NCI-H2196 (cell line): Measurements from ENCODE around the gene EPHB1.

Experiments used
- DNase-seq: peaks from one replicate; lab custom pipeline; 2025; ENCODE audit not compliant: unreplicated experiment; lab: John Stamatoyannopoulos, UW

EPHB1 gene

DNA sequence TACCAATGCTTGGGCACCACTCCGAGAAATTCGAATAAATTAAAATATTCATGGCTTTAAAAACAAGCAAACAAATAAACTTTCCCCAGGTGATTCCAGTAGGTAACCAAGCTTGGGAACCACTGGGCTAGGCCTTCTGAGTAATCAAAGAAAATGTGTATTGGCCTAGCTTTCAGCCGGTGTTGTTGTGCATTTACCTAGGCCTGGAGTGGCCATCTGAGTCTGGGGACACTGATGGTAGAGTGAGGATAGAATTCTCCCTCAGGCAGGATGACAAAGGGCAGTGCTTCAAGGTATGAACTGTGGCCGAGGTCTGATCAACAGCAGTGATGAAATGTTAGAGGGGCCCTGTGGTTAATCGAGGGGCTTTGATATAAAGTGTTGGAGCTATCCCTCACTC is 440.5 kb downstream of the EPHB1 start:
- DNase-seq: no peak

DNA sequence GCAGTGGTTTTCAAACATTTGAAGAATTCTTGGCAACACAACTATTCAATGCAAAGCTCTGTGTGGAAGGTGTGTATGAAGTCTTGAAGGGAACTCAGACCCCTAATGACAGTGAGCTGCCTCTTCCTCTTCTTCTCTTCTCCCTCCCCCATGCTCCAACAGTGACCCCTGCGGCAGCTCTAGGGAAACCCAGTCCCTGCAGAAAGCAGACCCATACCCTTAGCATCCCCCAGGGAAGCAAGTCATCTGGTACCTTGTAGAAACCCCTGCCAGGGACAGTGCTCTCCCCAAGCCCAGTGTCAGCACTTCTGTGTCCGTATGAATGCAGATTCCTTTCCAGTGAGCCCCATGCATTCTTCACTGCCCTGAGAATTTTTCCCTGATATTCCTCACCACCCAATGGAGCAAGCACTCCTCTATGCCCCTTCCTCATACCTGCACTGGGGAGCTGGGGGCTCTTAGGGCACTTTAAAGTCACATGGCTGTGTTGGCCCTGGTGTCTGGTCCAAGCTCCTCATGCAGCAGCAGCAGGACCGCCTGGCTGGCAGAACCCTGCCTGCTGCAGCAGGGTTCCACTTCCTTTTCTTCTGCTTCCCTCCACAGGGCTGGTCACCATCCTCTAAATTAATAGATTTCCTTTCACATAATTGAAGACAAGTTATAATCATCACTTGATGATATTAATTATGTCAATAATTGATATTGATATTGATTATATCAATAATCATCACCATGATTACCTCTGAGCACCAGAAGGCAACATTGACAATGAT is 442.5 kb downstream of the EPHB1 start:
- DNase-seq: no peak

DNA sequence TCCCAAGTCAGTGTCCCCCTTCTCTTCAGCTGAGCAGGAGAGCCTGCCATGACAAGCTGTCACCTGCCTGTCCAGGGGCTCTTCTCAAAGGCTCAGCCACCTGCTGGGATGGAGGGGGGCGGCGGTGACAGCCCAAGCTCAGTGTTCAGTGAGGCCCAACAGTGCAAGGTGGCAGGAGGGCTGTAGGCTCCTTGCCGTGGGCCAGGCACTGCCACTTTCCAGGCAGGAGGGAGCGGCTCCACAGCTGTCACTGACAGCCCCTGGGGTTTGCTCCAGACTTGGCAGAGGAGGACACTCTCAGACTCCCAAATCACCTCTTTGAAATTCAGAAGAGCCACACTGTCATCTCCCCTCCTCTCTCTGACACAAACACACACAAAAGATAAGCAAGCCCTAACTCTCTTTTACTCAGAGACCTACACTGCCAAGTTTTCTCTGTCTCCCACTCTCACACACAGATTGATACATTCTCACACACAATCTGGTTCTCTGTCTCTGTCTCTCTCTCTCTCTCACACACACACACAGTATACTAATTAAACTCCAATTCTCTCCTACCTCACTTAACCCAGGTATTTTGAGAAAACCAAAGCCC is 443.3 kb downstream of the EPHB1 start:
- DNase-seq: no peak

DNA sequence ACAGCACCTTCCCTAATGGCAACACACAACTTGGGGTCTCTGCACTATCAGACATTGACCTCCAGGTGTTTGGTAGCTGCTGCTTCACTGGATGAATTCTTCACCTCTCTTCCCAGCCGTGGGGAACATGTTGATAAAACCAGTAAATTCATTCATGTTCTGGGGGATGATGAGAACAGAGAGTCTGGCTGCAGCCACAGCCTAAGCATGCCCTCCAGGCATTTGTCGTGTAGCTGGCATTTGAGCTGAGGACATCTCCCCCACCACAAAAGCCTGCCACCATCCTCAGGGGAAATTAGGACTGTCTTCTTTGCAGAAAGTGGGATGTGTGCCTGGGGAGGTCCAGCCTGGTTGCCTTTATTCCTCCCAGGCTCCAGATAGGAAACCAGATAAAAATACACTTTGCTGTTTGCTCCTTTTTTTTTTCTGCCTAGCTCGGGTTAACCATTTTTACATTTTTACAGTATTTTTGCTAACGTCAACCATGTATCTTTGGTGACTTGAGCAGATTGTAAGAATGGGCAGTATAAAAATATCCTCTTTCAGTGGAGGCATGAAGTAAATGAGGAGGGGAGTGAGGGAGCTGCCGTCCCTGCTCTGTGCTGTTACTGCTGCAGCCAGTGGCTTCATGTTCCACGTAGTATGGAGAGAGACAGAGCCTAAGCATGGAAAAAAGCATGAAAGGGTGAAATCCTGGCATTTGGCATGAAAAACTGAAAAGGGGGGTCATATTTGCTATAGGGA is 444.0 kb downstream of the EPHB1 start:
- no peak for DNase-seq

DNA sequence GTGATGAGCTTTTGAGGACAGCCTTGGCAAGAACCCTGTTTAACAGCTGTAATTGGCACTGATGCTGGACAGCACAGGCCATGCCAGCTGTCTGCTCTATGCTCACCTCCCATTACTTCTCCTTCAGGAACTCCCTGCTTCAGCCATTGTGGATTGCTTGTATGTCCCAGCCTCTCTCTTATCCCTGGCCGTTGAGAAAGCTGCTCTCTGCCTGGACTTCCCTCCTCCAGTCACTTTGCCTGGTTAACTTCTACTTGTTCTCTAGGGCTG is 444.5 kb downstream of the EPHB1 start:
- DNase-seq: peak; percentile 18

DNA sequence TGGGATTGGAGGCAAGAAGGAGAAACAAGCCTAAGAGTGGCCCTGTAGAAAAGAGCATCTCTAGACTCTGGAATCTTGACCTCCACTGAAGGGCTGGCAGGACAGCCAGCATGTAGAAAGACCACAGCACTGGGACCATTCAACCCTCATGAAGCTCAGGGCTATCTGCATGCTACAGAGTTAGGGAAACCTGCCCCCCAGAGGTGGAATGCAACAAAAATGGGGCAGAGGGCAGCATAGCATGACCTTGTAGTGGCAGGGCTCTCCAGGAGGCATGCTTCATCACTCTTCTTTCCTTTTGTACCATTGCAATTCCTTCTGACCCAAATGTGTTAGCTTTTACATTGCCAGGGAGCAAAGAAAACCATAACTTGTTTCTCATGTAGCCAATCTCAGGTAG is 445.4 kb downstream of the EPHB1 start:
- DNase-seq: no peak

DNA sequence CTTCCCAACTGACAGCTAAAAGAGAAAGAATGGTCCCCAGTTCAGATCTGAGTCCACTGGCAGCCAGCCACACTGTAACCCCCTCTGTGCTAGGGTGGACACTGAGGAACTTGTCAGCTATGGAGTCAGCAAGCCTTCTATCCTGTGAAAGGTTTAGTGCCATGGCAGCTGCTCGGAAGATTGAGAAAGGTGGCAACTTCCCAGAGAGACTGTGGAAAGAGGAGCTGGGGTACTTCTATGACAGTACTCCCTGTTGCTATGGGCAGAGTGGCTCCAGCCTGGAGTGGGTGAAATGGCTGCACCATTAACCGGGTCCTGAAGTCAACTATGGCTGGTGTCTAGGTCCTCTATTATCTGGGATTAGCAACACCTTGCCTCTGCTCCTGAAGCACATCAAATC is 447.2 kb downstream of the EPHB1 start:
- DNase-seq: no peak

DNA sequence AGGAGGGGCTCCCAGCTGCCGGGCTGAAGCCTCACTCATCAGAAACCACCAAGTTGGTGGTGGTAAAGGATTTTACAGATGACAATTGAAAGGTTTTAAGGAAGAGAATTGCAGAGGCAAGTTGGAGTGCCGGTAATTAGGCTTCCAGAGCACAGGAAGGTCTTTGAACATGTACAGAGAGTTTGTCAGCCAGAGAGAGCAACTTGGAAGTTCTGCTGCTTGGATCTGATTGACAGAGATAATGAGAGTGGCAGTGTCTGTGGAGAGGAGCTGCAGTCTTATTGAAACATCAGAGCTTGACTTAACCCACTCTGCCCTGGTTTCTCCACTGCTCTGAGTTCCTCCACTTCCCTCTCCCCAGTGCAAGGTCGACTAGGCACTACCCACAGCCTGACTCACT is 448.6 kb downstream of the EPHB1 start:
- no peak for DNase-seq

DNA sequence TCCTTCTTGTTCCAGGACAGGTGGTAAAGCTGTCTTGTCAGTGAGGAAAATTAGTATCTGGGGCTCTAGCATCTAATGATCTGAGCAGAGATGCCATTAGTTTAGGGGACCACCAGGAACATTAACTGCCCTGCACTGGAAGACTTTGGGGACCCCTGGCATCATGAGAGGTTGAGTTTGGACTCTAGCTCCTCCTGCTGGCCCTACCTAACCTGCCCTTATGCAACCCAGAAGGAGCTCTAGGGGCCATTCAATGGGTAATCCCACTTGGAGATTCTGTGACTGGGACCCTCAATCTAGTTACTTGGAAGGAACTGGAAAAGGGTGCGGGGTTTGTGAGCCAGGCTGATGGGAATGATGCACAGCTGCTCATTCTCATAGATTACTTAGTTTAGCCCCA is 451.0 kb downstream of the EPHB1 start:
- no peak for DNase-seq

DNA sequence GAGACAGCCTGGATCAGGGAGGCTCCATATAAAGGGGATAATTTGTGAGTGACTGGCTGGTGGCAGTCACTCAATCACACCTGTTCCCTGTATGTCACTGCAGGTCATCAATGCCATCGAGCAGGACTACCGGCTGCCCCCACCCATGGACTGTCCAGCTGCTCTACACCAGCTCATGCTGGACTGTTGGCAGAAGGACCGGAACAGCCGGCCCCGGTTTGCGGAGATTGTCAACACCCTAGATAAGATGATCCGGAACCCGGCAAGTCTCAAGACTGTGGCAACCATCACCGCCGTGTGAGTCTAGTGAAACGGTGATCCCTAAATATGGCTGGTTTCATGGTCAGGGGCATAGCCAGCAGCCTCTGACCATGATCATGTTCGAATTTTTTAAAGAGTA is 453.2 kb downstream of the EPHB1 start:
- DNase-seq: no peak

DNA sequence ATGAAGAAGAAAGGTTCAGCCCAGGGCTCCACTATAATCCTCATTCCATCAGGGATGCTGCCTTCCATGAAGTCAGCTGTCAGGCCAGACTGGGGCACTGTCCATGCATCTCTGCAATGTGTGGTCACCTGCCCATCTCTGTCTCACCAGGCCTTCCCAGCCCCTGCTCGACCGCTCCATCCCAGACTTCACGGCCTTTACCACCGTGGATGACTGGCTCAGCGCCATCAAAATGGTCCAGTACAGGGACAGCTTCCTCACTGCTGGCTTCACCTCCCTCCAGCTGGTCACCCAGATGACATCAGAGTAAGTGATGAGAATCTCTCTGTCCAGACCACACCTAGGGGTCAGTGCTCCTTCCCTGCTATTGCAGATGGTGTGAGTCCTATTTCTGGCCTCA is 454.1 kb downstream of the EPHB1 start:
- DNase-seq: no peak

DNA sequence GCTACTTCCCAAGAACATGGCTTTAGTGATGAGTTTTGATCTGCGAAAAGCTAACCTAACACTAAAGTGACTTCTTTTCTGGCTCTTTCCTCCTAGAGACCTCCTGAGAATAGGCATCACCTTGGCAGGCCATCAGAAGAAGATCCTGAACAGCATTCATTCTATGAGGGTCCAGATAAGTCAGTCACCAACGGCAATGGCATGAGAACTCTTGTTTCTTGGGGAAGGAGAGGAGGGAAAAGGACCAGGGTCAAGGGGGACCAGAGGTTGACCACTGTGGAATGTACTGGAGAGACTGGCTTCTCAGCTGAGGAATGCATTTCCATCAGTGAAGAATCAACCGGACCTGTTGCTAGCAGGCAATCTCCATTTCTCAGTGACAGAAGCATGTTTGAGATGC is 463.9 kb downstream of the EPHB1 start:
- no peak for DNase-seq

DNA sequence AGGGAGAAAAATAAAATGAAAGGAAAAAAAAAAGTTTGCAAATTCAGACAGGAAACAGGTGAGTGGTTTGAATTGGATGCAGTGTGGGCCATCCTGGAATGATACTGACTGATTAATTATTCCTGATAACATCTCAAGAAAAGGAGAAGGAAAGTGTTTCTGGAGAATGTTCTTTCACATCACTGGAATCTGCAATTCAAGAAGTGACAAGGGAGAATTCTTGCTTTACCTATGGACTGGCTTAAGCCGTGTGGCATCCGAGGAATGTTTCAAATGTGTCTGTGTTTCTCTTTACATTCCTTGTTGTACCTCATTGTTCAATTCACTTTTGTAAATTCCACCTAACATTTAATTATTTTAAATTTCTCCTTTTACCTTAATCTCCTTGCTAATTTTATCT is 465.0 kb downstream of the EPHB1 start:
- DNase-seq: no peak

DNA sequence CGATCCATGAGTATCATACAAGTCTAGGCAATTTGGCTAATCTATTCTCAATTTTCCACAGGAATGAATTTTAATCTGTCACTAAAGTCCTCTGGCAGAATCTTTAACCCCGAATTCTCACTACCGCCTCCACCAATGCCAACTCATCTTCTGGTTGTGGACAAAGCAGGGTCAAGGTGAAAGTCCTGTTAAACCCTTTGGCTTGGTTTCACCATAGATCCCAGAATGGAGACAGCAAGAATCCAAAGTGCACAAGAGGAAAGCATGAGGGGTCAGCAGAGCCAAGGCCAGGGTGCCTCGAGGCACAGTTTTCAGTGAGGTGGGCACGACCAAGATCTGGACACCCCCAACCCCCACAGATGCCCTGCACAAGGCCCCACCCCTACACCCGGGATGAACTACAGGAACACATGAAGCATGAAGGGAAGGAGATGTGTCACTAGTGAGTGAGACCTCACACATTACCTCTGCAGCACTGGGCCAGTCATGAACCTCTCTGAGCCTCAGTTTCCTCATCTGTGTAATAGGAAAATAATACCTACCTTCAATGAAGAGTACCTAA is 466.2 kb downstream of the EPHB1 start:
- no peak for DNase-seq

DNA sequence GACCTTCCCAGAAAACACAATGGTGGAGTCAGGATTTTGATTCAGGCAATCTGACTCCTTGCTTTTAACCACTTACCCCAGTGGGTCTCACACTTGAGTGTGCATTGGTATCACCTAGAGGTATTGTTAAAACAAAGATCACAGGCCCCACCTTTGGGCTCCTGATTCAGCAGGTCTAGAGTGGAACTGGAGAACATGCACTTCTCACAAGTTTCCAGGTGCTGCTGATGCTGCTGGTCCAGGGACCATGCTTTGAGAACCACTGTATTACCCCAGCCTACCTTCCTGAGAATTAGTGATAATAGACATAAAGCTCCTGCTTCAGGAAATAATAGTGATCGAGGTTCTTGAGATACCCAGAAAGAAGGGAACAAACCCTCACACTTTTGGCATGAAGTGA is 466.9 kb downstream of the EPHB1 start:
- no peak for DNase-seq

DNA sequence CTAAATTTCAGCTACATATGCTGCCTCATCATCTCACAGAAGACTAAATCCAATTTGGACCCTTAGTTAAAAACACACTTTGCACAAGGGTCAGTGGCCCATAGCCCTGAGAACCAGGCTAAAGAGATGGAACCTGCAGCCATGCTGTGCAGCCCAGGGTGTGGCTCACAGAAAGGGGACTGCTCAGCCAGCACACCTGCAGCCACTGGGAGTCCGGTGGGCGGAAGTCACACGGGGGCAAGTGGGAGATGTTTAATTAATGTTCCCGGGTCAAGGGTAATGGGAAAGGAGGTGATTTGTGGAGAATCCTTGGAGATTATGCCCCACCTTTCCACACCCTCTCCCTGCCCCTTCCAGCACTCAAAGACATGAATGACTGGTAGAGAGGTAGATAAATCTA is 467.4 kb downstream of the EPHB1 start:
- DNase-seq: no peak

DNA sequence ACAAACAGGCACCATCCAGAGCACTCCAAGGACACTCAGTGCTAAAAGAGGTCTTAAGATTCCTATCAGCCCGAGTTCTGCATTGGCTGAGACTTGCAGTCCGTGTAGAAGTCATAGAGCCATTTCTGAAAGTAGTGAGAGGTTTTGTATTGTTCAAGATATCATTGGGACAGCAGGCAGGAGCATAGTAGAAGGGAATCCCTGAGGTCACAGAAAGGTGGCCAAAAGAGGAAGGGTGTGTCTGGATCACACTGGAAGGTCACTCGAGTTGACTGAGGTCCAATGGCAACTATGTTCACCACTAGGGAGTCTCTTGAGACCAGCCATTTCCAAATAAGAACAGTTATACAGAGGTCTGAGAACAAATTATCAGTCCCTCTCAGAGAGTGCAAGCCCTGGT is 468.3 kb downstream of the EPHB1 start:
- DNase-seq: no peak

DNA sequence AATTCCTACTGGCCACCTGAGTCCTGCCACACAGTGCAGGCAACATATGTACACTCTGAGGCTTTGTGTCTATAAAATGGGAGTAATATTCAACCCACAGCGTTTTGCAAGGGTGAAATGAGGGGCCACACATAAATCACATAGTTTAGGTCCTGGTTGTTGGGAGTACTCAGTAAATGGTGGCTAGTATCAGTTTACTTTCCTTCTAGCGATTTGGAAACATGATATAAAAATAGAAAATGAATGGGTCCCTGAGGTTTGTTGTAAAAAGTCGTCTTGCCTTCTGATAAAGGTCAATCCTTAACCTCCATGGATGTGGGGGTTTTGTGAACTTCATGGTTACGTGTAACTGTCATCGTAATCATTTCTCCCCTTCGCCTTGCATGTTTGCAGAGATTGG is 472.4 kb downstream of the EPHB1 start:
- no peak for DNase-seq

DNA sequence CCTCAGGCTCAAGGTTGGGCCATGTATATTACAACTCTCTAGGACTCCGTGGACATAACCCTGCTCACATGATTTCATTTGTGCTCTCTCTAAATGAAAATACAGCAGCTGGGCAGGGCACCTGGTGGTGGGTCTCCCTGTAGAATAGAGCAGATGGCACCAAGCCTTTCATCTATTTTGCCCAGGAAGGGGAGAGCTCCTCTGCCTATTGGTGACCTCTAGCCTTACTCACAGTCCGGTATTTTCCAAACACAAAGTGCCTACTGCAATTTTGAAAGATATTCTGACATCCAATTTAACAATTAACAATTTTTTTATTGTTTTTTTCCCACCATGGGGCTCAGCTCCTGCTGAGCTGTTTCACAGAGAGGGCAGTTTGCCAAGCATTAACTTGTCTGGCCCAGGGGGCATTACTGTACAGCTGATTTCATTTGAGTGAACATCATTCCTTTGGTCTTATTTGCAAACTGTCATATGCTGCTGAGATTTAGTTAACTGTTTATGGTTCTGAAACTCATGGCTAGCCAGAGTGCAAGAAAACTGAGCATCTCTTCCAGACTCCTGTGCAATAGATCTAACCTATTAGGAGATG is 474.0 kb downstream of the EPHB1 start:
- no peak for DNase-seq

DNA sequence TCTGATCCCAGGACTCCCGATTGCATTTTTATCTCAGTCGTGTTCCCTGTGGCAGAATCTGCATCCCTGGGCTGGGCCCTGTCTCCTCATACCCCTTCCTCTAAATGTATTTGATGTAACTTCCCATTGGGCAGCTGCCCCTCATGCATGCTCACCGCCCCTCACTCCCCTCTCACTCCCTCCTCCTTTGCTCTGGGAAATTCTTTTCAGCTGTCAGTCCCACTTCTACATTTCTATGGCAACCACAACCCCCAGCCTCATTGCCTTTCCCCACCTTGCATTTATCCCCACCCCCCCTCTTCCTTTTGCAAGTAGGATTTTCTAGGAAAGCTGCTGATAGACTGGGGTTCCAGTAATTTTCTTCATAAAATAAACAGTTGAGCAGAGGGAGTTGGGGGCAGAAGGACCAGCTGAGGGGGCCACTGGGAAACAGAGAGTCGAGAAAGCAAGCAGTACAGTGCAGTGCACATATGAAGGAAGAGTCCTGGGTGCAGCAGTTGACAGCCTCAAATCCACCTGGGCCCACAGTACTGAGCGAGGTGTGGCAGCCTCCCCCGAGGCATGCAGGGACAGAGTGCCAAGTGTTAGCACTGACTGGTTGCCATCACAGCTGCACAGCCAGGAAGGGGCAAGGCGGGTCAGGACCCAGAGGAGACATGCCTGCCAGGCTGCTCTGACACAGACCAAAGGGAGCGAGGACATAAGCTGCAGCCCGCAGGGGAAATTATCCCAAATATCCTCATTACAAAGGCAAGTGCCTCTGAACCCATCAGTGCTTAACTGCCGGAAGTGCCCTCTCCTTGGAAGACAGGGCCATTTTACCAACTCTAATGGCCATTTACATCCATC is 476.3 kb downstream of the EPHB1 start:
- peak; percentile 84 for DNase-seq
